Nephron progenitor cell (in vitro differentiated cells): ENCODE measurements around the gene SOSTDC1.
"Not testable (repeated sequence)": the region's sequence is repeated elsewhere in the genome, so short reads cannot be mapped to it uniquely, and the experiment has no call there.

Experiments
- DNase-seq: peaks from one replicate; pipeline ENCODE4 v3.0.0; 2021
- H3K27ac Mint-ChIP-seq: 2 replicates; pipeline ENCODE4 v1.8.0; 2021; ENCODE audit warnings: mild to moderate bottlenecking, moderate library complexity, mixed read lengths
- H3K27me3 Mint-ChIP-seq: 2 replicates; pipeline ENCODE4 v1.8.0; 2021; ENCODE audit warnings: mild to moderate bottlenecking, low read depth, mixed read lengths; ENCODE audit not compliant: poor library complexity
- H3K36me3 Mint-ChIP-seq: 2 replicates; pipeline ENCODE4 v1.8.0; 2021; ENCODE audit warnings: low read depth, mixed read lengths
- H3K4me1 Mint-ChIP-seq: 2 replicates; pipeline ENCODE4 v1.8.0; 2021; ENCODE audit warnings: mixed read lengths
- H3K4me3 Mint-ChIP-seq: 2 replicates; pipeline ENCODE4 v1.8.0; 2021; ENCODE audit warnings: mild to moderate bottlenecking, moderate library complexity, mixed read lengths
- H3K9me3 Mint-ChIP-seq: 2 replicates; pipeline ENCODE4 v1.8.0; 2021; ENCODE audit warnings: mild to moderate bottlenecking, moderate library complexity, mixed read lengths
- TF ChIP-seq, protein P1 (sequence below): fragments of 200-600 bp; sonication (generic); IDR thresholded peaks from 2 replicates; pipeline ENCODE4 v1.5.0; 2021; ENCODE audit warnings: antibody characterized with exemption

Gene SOSTDC1

DNA sequence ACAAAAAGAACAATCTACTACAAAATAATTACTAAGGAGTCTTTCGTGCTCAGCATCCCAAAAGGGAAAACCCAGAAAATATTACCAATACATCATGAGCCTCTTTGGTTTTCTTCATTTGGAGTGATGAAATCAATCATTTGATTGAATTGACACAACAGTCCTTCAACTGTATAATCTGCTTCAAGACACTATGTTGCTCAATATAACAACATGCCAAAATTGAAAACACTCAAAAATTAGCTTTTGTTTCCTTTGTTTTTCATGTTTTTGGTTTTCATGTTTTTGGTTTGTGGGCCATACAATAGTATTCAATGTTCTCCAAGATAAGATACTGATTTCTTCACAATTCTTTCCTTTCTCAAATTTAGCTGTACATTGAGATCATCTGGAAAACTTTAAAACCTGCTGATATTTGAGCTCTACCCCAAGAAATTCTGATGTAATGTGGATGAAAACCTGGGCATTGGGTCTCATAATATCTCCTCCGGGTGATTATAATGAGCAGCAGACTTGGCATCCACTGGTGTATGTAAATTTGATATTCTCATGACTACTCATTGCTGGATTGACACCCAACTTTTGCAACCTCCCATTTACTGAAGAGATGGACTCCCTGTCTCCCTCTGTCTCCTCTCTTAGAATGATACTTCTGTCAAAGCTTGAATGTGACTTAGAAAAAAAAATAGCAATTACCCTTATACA lies 4.6 kb downstream of the SOSTDC1 start:
- no peak for DNase-seq
- TF ChIP-seq, protein P1, sequence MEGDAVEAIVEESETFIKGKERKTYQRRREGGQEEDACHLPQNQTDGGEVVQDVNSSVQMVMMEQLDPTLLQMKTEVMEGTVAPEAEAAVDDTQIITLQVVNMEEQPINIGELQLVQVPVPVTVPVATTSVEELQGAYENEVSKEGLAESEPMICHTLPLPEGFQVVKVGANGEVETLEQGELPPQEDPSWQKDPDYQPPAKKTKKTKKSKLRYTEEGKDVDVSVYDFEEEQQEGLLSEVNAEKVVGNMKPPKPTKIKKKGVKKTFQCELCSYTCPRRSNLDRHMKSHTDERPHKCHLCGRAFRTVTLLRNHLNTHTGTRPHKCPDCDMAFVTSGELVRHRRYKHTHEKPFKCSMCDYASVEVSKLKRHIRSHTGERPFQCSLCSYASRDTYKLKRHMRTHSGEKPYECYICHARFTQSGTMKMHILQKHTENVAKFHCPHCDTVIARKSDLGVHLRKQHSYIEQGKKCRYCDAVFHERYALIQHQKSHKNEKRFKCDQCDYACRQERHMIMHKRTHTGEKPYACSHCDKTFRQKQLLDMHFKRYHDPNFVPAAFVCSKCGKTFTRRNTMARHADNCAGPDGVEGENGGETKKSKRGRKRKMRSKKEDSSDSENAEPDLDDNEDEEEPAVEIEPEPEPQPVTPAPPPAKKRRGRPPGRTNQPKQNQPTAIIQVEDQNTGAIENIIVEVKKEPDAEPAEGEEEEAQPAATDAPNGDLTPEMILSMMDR, result no peak
- no peaks in the 10 kb centered on the region for H3K36me3 Mint-ChIP-seq
- H3K27ac Mint-ChIP-seq, result no peak overlapping the region
- peaks cover 7% of the 10 kb centered on the region for H3K9me3 Mint-ChIP-seq
- H3K4me1 Mint-ChIP-seq, result peaks cover 21% of the 10 kb centered on the region
- H3K27me3 Mint-ChIP-seq, result no peaks in the 10 kb centered on the region
- H3K4me3 Mint-ChIP-seq, result no peak overlapping the region

DNA sequence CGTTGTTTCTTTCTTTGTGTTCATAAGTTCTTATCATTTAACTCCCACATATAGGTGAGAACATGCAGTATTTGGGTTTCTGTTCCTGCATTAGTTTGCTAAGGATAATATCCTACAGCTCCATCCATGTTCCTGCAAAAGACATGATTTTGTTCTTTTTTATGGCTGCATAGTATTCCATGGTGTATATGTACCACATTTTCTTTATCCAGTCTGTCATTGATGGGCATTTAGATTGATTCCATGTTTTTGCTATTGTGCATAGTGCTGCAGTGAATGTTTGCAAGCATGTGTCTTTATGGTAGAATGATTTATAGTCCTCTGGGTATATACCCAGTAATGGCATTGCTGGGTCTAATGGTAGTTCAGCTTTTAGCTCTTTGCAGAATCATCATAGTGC lies 9.2 kb downstream of the SOSTDC1 start:
- not testable (repeated sequence) for H3K27me3 Mint-ChIP-seq, DNase-seq, H3K27ac Mint-ChIP-seq, H3K9me3 Mint-ChIP-seq, H3K4me3 Mint-ChIP-seq, H3K36me3 Mint-ChIP-seq, H3K4me1 Mint-ChIP-seq

DNA sequence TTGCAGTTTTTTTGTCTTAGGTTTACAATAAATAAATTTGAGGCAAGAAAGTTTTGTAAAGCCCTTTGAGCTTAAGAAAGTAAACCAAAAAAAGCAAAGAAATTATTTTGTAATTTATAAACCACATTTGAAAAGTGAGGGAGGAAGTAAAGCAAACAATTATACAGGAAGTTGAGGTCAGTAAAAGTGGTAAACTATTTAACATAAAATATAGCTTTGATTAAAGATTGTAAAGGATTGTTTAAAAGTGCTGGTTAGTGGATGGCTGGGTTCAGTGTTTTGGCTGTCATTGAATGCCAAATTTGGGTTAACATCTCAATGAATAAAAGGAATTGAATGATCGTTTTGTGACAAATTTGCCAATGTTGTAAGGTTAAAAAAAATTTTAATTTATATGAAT lies 9.9 kb downstream of the SOSTDC1 start:
- DNase-seq, result no peak
- TF ChIP-seq, protein P1, result no peak
- Mint-ChIP-seq H3K36me3 (no peaks in the 10 kb centered on the region), H3K4me3 (no peak overlapping the region), H3K4me1 (no peaks in the 10 kb centered on the region), H3K27ac (no peak overlapping the region), H3K27me3 (peaks cover 3% of the 10 kb centered on the region), H3K9me3 (peaks cover 7% of the 10 kb centered on the region)

DNA sequence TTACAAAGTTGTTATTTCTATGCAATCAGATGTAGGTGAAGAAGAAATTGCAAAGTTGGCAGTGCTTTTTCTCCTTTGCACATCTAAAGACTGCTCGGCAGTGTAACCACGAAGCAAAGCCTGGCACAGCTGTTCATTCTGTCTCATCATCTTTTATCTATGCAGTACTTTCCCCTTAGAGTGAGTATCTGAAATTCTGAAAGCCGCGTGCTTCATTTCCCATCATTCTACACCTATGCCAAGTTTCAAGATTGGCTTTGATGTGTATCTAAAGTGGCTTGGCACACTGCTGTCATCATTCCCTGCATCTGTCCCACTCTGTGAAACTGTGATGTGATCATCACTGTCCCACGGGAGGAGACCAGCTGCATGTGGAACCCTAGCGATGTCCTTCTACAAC lies 15.2 kb downstream of the SOSTDC1 start:
- no peaks in the 10 kb centered on the region for H3K36me3 Mint-ChIP-seq
- H3K4me3 Mint-ChIP-seq, result no peak overlapping the region
- no peaks in the 10 kb centered on the region for H3K9me3 Mint-ChIP-seq
- no peak overlapping the region for H3K27ac Mint-ChIP-seq
- no peaks in the 10 kb centered on the region for H3K4me1 Mint-ChIP-seq
- TF ChIP-seq, protein P1, result no peak
- H3K27me3 Mint-ChIP-seq, result peaks cover 3% of the 10 kb centered on the region
- no peak for DNase-seq

DNA sequence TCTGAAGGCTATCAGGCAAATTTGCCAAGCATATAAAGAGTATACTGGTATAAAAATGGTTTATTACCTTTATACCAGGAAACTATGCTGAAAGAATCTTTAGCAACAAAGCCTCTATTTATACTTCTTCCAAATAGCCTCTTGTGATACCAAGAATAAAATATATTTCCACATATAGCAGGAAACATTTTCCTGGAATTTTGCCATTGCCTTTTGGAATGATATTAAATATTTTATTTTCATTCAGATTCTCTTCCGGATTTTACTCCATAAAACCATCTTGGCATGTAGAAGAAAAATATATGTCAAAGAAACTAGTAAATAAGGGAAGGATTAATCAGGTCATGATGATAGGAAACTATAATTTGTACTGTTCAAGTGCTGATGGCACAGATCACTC lies 17.7 kb downstream of the SOSTDC1 start:
- peaks cover 3% of the 10 kb centered on the region for H3K27me3 Mint-ChIP-seq
- no peak overlapping the region for H3K27ac Mint-ChIP-seq
- H3K9me3 Mint-ChIP-seq, result no peaks in the 10 kb centered on the region
- no peaks in the 10 kb centered on the region for H3K36me3 Mint-ChIP-seq
- H3K4me1 Mint-ChIP-seq, result no peaks in the 10 kb centered on the region
- H3K4me3 Mint-ChIP-seq, result no peak overlapping the region
- DNase-seq, result no peak
- TF ChIP-seq, protein P1, result no peak

DNA sequence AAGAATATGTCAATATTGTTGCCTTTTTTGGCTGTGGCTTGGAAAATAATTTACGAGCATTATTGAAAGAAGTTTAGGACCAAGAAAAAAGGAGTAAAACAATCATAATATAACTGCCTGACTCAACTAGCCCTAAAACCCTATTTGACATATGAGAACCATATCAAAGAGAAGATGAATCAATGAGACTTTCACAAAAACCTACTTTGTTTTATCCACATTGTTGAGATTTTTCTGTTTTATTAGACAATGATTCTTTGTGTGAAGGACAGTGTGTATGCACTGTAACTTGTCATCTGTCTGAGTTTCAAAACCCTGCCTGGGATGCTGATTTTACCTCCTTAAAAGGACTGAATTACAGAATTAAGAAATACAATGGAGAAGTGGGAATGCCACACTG lies 19.0 kb downstream of the SOSTDC1 start:
- Mint-ChIP-seq H3K9me3 (no peaks in the 10 kb centered on the region), H3K27me3 (peaks cover 3% of the 10 kb centered on the region), H3K27ac (no peak overlapping the region), H3K36me3 (no peaks in the 10 kb centered on the region), H3K4me1 (no peaks in the 10 kb centered on the region), H3K4me3 (no peak overlapping the region)
- TF ChIP-seq, protein P1, result no peak
- DNase-seq, result no peak

DNA sequence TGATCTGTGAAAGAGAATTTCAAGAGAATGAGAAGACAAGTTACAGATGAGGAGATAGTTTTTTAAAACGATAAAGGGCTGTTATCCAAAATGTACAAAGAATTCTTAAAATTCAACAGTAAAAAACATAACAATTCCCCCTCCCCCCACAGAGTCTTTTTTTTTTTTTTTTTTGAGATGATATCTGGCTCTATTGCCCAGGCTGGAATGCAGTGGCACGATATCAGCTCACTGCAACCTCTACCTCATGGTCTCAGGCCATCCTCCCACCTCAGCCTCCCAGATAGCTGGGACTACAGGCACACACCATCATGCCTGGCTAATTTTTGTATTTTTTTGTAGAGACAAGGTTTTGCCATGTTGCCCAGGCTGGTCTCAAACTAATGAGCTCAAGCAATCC lies 21.7 kb downstream of the SOSTDC1 start:
- not testable (repeated sequence) for DNase-seq, H3K4me3 Mint-ChIP-seq, H3K9me3 Mint-ChIP-seq, H3K36me3 Mint-ChIP-seq, H3K4me1 Mint-ChIP-seq, H3K27me3 Mint-ChIP-seq, H3K27ac Mint-ChIP-seq
